ENCODE results near the gene KRTAP9-9. TPM values are rescaled to one million over a fixed set of nuclear protein-coding genes. Genes with fewer than 3 reads are reported as not detected.
"Not testable (repeated sequence)": the region's sequence is repeated elsewhere in the genome, so short reads cannot be mapped to it uniquely, and the experiment has no call there.

KRTAP9-9 gene
- total RNA-seq, 1 donor from 2014 or later, result not detected

DNA sequence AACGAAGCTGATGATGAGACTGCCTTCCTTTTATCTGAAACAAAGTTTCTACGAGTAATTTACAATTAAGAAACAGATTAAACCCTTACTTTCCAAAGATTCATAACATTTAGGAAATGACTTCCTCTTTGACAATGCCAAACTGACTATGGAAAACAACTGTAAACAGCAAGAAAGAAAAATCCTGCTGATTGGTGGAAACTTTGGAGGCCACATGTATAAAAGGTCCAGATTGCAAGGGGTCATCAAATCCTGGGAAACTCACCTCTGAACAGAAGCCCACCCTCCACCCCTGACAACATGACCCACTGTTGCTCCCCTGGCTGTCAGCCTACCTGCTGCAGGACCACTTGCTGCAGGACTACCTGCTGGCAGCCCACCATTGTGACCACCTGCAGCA, 9.9 kb downstream of the KRTAP9-9 start, which contains the start of gene KRTAP9-6:
KRTAP9-6 (plus strand) TSS at position 301 of the 400 bp plus-strand sequence; CDS start at position 301, 0 bp downstream.
- no peak for DNase-seq

DNA sequence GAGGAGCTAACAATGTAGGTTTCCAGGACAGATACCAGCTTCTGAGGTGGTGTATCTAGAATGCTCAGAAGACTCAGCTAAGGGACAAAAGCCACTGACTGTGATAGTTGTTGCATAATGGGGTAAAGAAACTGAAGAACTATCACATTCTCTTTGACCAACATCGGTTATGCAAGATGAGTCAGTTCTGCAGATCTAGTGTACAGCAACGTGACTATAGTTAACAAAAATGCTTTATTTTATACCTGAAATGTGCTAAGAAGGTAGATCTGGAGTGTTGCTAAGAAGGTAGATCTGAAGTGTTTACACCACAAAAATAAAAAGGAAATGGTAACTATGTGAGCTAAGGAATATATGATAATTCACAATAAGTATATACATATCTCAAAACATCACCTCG, 12.5 kb downstream of the KRTAP9-9 start:
- DNase-seq, result no peak

DNA sequence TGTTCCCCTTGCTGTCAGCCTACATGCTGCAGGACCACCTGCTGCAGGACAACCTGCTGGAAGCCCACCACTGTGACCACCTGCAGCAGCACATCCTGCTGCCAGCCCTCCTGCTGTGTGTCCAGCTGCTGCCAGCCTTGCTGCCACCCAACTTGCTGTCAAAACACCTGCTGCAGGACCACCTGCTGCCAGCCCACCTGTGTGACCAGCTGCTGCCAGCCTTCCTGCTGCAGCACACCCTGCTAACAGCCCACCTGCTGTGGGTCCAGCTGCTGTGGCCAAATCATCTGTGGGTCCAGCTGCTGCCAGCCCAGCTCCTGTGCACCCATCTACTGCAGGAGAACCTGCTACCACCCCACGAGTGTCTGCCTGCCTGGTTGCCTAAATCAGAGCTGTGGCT, 16.1 kb downstream of the KRTAP9-9 start:
- DNase-seq, result not testable (repeated sequence)

DNA sequence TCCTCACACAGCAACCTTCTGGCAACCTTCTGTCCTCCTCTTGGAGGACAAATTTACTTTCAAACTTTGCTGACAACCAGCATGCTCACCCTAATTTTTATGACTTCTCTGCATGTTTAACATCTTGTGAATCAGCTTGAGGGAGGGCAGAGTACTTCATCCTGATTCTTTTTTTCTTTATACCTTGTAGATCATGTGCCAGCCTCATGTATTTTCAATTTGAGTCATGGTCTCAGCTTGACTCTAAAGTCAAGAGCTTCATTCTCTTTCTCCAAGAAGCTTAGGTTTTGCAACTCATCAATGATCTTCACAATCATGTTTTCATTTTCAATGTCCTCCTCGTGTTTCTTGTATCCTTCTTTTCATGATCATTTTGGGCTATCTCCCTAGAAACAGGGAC, 16.7 kb downstream of the KRTAP9-9 start:
- DNase-seq, result no peak

DNA sequence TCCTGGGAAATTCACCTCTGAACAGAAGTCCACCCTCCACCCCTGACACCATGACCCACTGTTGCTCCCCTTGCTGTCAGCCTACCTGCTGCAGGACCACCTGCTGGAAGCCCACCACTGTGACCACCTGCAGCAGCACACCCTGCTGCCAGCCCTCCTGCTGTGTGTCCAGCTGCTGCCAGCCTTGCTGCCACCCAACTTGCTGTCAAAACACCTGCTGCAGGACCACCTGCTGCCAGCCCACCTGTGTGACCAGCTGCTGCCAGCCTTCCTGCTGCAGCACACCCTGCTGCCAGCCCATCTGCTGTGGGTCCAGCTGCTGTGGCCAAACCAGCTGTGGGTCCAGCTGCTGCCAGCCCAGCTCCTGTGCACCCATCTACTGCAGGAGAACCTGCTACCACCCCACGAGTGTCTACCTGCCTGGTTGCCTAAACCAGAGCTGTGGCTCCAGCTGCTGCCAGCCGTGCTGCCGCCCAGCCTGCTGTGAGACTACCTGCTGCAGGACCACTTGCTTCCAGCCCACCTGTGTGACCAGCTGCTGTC, 20.5 kb downstream of the KRTAP9-9 start, which contains the start of gene KRTAP9-7:
KRTAP9-7 (plus strand) TSS at position 51 of the 543 bp plus-strand sequence; CDS start at position 51, 0 bp downstream.
- DNase-seq, result not testable (repeated sequence)

DNA sequence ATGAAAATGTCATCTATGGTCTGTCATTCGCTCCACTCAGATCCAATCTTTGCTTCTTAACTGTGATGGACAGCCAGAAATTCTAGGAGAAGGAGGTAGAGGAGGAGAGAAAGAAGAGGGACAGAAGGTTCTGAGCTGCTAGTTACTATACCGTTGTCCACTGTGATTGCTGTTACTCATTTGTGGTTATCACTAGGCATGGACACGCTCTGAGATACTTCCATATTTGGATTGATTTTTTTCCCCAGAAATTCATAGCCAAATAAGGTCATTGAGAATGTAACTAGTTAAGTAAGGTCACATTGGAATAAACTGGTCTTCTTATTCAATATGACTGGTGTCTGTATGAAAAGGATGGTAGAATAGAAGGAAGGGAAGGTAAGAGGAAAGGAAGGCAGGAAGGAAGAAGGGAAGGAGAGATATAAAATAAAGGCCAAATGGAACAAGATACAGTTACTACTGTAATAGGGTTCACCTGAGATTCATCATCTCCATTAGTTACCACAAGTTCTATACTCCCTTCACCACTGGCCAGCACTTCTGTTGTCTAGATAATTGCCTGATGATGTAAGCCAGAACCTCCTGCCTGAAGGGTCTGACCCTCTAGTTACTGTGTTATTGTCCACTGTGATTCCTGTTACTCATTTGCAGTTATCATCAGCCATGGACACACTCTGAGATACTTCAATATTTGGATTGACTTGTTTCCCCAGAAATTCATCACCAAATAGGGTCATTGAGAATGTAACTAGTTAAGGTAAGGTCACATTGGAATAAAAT, 23.2 kb downstream of the KRTAP9-9 start:
- no peak for DNase-seq

DNA sequence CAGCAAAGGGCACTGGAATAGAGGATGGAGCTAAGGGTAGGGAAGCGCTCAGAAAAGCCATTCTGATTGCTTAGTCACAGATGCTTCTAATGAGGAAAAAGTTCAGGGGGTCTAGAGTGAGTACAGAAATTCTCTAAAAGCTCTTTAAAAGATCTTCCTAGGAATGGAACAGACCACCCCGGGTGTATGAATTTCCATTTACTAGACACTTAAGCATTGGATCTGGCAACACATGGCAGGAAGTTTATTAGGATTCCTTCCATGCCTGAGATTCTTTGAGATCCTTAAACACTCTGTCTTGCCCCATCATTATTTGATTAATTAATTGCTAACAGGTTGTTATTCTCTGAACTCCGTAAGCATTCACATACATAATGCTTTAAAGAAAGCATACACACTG, 28.9 kb downstream of the KRTAP9-9 start:
- no peak for DNase-seq

DNA sequence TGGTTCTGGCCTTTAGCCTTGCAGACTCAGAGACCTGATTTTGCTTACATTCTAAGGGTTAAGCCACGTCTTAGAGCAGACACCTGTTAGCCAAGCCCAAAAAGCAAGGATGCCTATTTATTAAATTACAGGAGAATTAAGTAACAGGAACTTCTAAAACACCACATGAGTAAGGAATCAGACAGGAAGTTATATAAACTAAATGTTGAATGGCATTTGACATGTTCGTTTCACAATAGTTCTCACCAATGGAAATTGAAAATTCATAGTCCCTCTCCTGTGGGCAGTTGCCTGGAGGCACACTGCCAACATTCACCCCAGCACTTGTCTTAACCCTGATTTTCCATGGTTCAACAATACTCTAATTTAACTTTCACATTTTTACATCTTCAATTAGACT, 29.4 kb downstream of the KRTAP9-9 start:
- DNase-seq, result no peak

DNA sequence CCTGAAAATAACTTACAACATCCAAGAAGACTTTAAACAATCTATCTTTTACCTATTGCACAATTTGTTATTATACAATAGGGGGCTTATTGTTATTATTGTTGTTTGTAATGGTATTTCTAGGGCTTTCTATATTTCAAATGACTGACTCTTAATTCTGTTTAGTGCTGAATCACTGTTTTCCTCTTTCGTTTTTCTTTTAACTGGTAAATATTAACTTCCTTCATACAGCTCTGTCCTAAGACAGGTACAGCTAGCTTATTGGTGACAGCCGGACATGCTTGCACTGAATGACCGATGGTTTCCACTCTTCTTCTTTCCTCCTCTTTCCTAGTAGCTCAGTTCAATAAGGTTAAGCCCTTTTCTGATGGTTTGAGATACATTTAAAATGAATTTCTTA, 31.9 kb downstream of the KRTAP9-9 start:
- DNase-seq, result no peak

DNA sequence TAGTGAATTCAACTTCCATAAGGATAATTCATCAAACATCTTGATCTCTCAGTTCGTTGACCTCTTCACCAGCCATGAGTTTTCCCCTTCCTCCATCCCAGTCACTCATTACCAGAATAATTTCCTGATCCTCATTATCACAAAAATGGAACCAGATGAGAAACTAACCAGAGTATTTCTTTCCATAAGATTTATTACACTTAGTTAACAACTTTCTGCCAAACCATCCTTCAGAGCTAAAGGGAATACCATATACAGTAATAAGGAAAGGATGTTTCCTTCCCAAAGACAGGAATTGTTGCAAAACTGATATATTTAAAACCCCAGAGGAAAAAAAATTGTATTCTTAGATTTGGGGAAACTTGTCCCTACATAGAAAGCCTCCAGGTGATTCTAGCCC, 38.8 kb downstream of the KRTAP9-9 start:
- no peak for DNase-seq

DNA sequence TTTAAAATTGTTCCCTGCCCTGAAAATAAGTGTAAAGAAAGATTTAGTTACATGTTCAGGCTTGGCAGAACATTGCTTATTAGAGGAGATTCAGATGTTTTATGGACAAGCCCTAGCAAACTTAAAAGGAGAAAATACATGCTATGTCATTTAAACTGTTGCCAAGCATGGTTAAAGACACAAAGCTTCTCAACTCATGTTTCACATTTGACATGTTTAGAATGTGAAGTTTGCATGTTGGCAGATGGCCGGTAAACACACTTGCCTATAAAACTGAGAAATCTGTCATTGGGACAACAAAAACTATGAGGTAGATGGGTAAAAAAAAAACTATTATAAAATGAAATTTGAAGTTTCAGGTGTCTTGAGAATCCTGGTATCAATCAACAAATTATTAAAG, 41.7 kb downstream of the KRTAP9-9 start:
- no peak for DNase-seq

DNA sequence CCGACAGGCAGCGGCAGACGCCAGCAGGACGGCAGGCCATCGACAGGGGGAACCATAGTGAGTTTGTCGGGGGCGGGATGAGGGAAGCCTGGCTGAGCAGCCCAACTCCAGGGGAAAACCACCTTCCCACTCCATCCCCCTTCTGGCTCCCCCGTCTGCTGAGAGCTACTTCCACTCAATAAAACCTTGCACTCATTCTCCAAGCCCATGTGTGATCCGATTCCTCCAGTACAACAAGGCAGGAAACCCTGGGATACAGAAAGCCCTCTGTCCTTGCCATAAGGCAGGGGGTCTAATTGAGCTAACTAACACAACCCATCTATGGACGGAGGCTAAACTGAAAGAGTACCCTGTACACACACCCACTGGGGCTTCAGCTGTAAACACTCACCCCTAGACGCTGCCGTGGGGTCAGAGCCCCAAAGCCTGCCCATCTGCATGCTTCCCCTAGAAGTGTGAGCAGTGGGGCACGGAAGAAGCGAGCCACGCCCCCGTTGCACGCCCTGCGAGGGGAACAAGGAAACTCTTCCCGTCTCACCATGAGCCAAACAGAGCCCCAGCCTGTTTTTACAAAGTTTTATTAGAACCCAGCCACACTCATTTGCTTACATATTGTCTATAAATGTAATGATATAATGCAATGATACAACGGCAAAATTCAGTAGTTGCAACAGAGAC, 43.4 kb downstream of the KRTAP9-9 start:
- no peak for DNase-seq

DNA sequence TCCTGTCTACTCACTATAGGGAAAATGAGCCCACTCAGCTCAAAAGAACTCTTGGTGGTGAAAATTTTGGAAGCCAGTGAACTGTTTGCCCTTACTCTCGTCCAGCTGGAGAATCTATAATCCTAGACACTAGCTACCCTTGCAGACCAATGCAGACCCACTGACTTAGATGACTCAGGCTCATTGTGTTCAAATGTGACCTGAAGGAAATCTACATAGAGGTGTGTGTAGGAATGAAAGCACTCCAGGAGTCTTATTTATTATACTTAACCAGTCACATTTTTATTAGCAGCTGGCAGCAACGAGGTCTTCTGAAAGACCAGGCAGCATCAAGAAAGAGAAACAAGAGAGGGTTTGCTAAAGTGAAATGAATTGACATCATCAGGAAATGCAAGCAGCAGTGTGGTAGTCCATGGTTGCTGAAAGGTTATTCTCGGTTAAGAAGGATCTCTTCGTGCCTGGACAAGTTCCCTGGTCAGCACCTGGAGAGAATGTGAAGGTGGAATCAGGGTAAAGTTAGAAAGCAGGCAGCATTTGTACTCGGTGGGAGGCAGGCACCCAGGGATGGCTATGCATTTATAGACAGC, 46.1 kb downstream of the KRTAP9-9 start:
- no peak for DNase-seq

DNA sequence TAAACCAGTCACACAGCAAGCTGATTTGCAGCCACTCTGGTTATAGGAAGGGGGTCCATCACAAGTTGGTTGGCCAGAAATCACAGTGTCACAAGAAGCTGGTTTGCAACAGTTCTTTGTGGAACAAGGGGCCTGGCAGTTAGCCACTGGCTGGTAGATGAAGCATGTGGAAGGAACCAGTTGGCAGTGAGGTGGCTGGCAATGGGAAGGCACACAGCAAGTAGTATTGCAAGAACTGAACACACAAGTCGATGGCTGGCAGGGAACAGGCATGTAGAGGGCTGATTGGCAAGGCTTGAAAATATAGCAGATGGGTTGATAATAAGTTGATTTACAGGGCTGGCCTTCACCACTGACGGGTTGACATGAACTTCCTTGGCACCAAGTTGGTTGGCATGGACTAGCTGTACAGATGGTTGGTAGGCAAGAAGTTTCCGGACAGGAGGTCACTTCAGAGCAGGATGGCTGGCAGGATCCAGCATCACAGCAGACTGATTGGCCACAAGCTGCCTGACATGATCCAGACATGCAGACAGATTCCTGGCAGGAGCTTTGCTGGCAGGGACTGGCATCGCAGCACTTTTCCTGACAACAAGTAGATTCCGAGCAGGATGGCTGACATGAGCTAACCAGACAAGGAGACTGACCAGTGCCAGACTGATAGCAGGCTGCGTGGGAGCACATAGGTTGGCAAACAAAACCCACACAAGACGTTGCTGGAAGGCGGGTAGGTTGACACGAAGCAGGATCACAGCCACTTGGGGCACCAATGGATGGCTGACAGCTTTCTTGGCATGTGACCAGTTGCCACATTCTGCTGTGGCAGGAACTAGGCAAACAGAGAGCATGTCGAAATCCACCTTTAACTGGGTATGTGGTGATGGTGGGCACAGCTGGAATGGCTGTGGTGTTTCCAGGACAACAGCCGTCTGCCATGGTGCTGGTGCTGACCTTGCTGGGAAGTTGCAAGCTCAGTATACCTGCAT, 47.0 kb downstream of the KRTAP9-9 start, which contains the start of gene KRTAP29-1:
KRTAP29-1 (minus strand) TSS at position 936 of the 986 bp plus-strand sequence; CDS start at position 936, 0 bp downstream.
- no peak for DNase-seq

DNA sequence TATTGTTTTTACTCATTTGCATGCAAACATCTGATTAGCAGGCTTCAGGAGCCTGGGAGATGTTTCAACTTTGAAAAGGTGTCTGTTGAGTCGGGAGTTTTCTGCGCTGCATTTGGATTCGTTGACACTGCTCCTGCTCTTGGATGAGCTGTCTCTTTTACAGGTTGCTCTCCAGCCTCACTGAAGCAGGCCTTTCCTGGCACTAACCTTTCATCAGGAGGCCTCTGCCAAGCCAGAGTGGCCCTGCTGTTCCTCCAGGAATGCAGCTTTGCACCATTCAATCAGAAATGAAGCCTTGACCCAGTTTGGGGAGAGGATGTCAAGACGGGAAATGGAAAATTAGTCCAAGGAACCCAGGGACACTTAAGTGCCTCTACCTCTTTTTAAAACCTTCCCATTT, 47.8 kb downstream of the KRTAP9-9 start:
- no peak for DNase-seq

DNA sequence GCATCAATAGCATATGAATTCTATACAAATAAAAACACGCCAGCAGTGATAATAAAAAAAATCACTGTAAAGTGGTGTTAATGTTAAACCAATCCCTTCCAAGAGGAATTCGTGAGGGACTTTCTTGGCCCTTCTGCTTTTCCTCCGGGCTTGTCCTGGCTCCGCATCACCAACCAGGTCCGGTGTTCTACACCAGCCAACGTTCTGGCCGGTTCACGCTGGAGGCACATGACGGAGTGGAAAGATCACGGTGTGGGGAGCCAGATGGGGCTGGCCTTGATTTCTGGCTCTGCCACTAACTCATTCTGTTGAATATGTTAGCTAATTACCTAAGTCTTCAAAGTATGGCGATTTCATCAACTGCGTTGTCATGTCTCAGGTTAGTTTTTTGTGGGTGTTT, 48.9 kb downstream of the KRTAP9-9 start:
- no peak for DNase-seq

Small RNA genes lying within 50 kb of the gene (small RNA-seq; reads per million reads assigned to genes)
- not detected for gene KRTAP9-10P

Other genes with a start within 250 kb of the KRTAP9-9 start
- gene KRTAP3-1, start 246.3 kb upstream of the KRTAP9-9 start, total RNA-seq, result not detected
- not detected for gene KRTAP1-5, start 228.2 kb upstream of the KRTAP9-9 start, total RNA-seq
- not detected for gene KRTAP1-4, start 225.2 kb upstream of the KRTAP9-9 start, total RNA-seq
- not detected for gene KRTAP1-3, start 220.5 kb upstream of the KRTAP9-9 start, total RNA-seq
- gene KRTAP1-1, start 213.9 kb upstream of the KRTAP9-9 start, total RNA-seq, result not detected
- not detected for gene KRTAP2-1, start 208.1 kb upstream of the KRTAP9-9 start, total RNA-seq
- gene KRTAP2-2, start 200.2 kb upstream of the KRTAP9-9 start, total RNA-seq, result not detected
- not detected for gene KRTAP2-3, start 195.3 kb upstream of the KRTAP9-9 start, total RNA-seq
- gene KRTAP2-4, start 189.5 kb upstream of the KRTAP9-9 start, total RNA-seq, result not detected
- not detected for gene KRTAP4-7, start 171.2 kb upstream of the KRTAP9-9 start, total RNA-seq
- gene KRTAP4-8, start 157.2 kb upstream of the KRTAP9-9 start, total RNA-seq, result not detected
- not detected for gene KRTAP4-16, start 153.2 kb upstream of the KRTAP9-9 start, total RNA-seq
- gene KRTAP4-9, start 150.0 kb upstream of the KRTAP9-9 start, total RNA-seq, result not detected
- gene KRTAP4-11, start 137.0 kb upstream of the KRTAP9-9 start, total RNA-seq, result not detected
- not detected for gene KRTAP4-12, start 131.2 kb upstream of the KRTAP9-9 start, total RNA-seq
- gene KRTAP4-6, start 114.8 kb upstream of the KRTAP9-9 start, total RNA-seq, result not detected
- not detected for gene KRTAP4-5, start 105.6 kb upstream of the KRTAP9-9 start, total RNA-seq
- gene KRTAP4-4, start 94.6 kb upstream of the KRTAP9-9 start, total RNA-seq, result not detected
- not detected for gene KRTAP4-3, start 87.2 kb upstream of the KRTAP9-9 start, total RNA-seq
- not detected for gene KRTAP4-2, start 77.2 kb upstream of the KRTAP9-9 start, total RNA-seq
- not detected for gene KRTAP4-1, start 70.5 kb upstream of the KRTAP9-9 start, total RNA-seq
- gene KRTAP9-1, start 65.5 kb upstream of the KRTAP9-9 start, total RNA-seq, result not detected
- gene KRTAP9-2, start 28.7 kb upstream of the KRTAP9-9 start, total RNA-seq, result not detected
- not detected for gene KRTAP9-3, start 22.9 kb upstream of the KRTAP9-9 start, total RNA-seq
- not detected for gene KRTAP9-8, start 17.4 kb upstream of the KRTAP9-9 start, total RNA-seq
- not detected for gene KRTAP9-4, start 5.7 kb upstream of the KRTAP9-9 start, total RNA-seq
- not detected for gene KRTAP9-6, start 10.0 kb downstream of the KRTAP9-9 start, total RNA-seq
- not detected for gene KRTAP9-7, start 20.3 kb downstream of the KRTAP9-9 start, total RNA-seq
- not detected for gene KRTAP29-1, start 47.5 kb downstream of the KRTAP9-9 start, total RNA-seq
- gene KRTAP16-1, start 53.9 kb downstream of the KRTAP9-9 start, total RNA-seq, result not detected
- gene KRTAP17-1, start 60.3 kb downstream of the KRTAP9-9 start, total RNA-seq, result not detected
- gene KRT33A, start 95.4 kb downstream of the KRTAP9-9 start, total RNA-seq, result not detected
- not detected for gene KRT33B, start 114.4 kb downstream of the KRTAP9-9 start, total RNA-seq
- gene KRT34, start 126.9 kb downstream of the KRTAP9-9 start, total RNA-seq, result 0.31 TPM
- gene KRT31, start 142.2 kb downstream of the KRTAP9-9 start, total RNA-seq, result 0.47 TPM
- not detected for gene KRT37, start 169.2 kb downstream of the KRTAP9-9 start, total RNA-seq
- not detected for gene KRT38, start 185.6 kb downstream of the KRTAP9-9 start, total RNA-seq
- gene KRT32, start 212.0 kb downstream of the KRTAP9-9 start, total RNA-seq, result not detected
- not detected for gene KRT35, start 225.8 kb downstream of the KRTAP9-9 start, total RNA-seq
- gene KRT36, start 234.5 kb downstream of the KRTAP9-9 start, total RNA-seq, result not detected